Measurements from ENCODE around the gene SF1. TPM values are rescaled to one million over a fixed set of nuclear protein-coding genes. Genes with fewer than 3 reads are reported as not detected.
"Not testable (repeated sequence)": the region's sequence is repeated elsewhere in the genome, so short reads cannot be mapped to it uniquely, and the experiment has no call there.

The SF1 gene
- total and polyA plus RNA-seq, 10 donors = 54.2 to 585 (median 443) TPM

DNA sequence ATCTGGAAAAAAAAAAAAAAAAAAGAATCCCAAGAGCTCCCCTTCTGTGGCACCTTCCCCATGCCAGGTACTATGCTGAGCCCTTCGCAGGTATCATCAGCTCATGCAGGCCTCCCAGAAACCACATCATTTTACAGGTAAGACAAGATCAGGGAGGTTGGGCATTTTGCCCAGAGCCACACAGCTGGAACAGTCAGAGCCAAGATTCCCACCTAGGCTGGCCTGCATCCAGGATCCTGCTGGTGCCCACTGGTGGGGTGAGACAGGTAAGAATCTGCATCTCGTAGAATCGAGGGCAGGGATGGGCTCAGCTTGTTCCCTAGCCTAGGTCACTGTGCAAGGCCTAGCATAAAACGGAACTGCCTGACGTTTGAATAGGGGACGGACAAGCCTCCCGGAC lies 47.7 kb upstream of the SF1 start:
- H3K4me1 ChIP-seq = no peaks in the 10 kb centered on the region
- no peaks in the 10 kb centered on the region for H3K9me3 ChIP-seq
- intact Hi-C loops (cut with DNase I; ENCODE audit: low total_unique reads) = no loop called here
- TF ChIP-seq POLR2A (IDR thresholded peaks at IDR 0.05) (no peak), POLR2AphosphoS5 (IDR thresholded peaks at IDR 0.05) (no peak)
- TF ChIP-seq, protein P1, sequence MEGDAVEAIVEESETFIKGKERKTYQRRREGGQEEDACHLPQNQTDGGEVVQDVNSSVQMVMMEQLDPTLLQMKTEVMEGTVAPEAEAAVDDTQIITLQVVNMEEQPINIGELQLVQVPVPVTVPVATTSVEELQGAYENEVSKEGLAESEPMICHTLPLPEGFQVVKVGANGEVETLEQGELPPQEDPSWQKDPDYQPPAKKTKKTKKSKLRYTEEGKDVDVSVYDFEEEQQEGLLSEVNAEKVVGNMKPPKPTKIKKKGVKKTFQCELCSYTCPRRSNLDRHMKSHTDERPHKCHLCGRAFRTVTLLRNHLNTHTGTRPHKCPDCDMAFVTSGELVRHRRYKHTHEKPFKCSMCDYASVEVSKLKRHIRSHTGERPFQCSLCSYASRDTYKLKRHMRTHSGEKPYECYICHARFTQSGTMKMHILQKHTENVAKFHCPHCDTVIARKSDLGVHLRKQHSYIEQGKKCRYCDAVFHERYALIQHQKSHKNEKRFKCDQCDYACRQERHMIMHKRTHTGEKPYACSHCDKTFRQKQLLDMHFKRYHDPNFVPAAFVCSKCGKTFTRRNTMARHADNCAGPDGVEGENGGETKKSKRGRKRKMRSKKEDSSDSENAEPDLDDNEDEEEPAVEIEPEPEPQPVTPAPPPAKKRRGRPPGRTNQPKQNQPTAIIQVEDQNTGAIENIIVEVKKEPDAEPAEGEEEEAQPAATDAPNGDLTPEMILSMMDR (IDR thresholded peaks at IDR 0.05 in 8 of 11, conservative IDR thresholded peaks at IDR 0.05 in 3 of 11) = no peak
- no peak for DNase-seq
- no peak overlapping the region for H3K27ac ChIP-seq
- H3K36me3 ChIP-seq = peaks cover 0 to 26% (median 1%) of the 10 kb centered on the region in 6 donors
- H3K27me3 ChIP-seq (replicated peaks in 1 of 7) = no peaks in the 10 kb centered on the region
- H3K4me3 ChIP-seq = no peak overlapping the region
- 86 to 95% (median 92%) methylated on average over 6 to 7 of the region's 7 CpGs for WGBS, 5 donors

DNA sequence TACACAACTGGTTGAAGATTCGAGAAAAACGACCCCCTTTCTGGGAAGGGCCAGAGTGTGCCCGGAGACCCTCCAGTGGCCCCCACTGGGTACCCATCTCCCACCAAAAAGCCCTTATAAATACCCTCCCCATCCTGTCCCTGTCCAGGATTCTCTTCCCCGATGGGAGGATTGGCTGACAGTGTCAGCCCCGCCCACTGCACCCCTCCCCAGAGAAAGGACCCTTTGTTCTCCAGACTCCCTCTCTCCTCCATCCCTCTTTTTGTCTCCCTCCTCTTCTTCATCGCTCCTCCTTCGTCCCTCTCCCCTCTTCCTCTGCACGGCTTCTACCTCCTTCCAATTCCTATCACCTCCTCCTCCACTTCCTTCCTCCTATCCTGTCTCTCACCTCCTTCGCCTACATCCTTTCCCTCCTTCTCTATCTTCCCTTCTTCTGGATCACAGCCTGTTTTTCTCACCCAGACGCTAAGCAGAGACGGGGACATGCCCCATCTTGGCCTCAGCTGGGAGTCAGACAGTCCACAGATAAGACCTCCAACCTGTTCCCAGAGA lies 45.3 kb upstream of the SF1 start:
- Histone ChIP-seq H3K27ac (no peak overlapping the region), H3K4me3 (no peak overlapping the region), H3K4me1 (no peaks in the 10 kb centered on the region), H3K36me3 (peaks cover 0 to 17% (median 0%) of the 10 kb centered on the region in 6 donors), H3K27me3 (replicated peaks in 1 of 7) (no peaks in the 10 kb centered on the region), H3K9me3 (no peaks in the 10 kb centered on the region)
- DNase-seq = no peak
- WGBS, 5 donors = 71 to 83% (median 72%) methylated on average over 11 of the region's 11 CpGs
- TF ChIP-seq POLR2A (IDR thresholded peaks at IDR 0.05) = no peak
- no peak for TF ChIP-seq POLR2AphosphoS5 (IDR thresholded peaks at IDR 0.05)
- TF ChIP-seq, protein P1 (IDR thresholded peaks at IDR 0.05 in 8 of 11, conservative IDR thresholded peaks at IDR 0.05 in 3 of 11) = no peak
- intact Hi-C loops (cut with DNase I; ENCODE audit: low total_unique reads) = no loop called here

DNA sequence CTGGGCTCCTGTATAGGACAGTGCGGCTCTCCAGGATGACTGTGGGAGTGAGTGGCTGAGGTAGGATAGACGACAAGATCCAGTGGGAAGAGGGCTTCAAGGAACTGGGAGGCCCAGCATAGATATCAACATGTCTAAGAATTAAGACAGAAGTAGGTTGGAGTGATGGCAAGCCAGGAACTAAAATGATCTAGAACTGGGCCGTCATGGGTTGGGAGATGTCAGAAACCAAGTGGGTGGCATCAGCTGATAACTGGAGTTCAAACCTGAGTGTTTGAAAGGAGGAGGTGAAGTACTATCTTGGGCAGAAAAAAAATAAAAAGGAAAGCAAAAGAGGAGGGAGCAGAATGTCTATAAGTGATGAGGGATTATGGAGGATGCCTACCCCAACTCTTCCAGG lies 39.1 kb upstream of the SF1 start:
- no peaks in the 10 kb centered on the region for H3K27me3 ChIP-seq (replicated peaks in 1 of 7)
- H3K4me3 ChIP-seq = no peak overlapping the region
- DNase-seq = no peak
- H3K36me3 ChIP-seq = no peaks in the 10 kb centered on the region
- H3K4me1 ChIP-seq = peaks cover 0 to 6% (median 0%) of the 10 kb centered on the region in 6 donors
- no peak overlapping the region for H3K27ac ChIP-seq
- TF ChIP-seq, protein P1 (IDR thresholded peaks at IDR 0.05 in 8 of 11, conservative IDR thresholded peaks at IDR 0.05 in 3 of 11) = no peak
- no peak for TF ChIP-seq POLR2A (IDR thresholded peaks at IDR 0.05)
- TF ChIP-seq POLR2AphosphoS5 (IDR thresholded peaks at IDR 0.05) = no peak
- intact Hi-C loops (cut with DNase I; ENCODE audit: low total_unique reads) = no loop called here
- H3K9me3 ChIP-seq = no peaks in the 10 kb centered on the region
- 86 to 93% (median 88%) methylated on average over 3 of the region's 3 CpGs for WGBS, 5 donors

DNA sequence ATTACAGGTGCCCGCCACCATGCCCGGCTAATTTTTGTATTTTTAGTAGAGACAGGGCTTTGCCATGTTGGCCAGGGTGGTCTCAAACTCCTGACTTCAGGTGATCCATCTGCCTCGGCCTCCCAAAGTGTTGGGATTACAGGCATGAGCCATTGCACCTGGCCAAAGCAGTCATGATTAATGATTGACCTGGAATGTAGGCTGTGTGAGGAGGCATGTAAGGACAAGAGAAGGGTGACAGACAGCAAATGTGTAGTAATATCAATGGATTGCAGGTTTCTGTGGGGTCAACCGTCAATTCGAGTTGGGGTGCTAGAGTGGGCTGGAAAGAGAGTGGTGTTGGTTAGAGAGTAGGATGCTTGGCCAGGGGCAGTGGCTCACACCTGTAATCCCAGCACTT lies 37.1 kb upstream of the SF1 start:
- H3K27me3 ChIP-seq (replicated peaks in 1 of 7); DNase-seq; intact Hi-C loops (cut with DNase I; ENCODE audit: low total_unique reads); H3K4me3 ChIP-seq; H3K9me3 ChIP-seq; H3K36me3 ChIP-seq; H3K27ac ChIP-seq: not testable (repeated sequence)
- peaks cover 0 to 12% (median 4%) of the 10 kb centered on the region in 6 donors for H3K4me1 ChIP-seq
- whole genome bisulfite sequencing, 5 donors = 80 to 94% (median 90%) methylated on average over 5 of the region's 5 CpGs
